OCI-LY1 (cell line): ENCODE data around the gene CEP104.

ENCODE experiments used
- H2AFZ ChIP-seq: fragments of 200-600 bp; sonication (generic), shearing (Covaris generic); 2 replicates; pipeline ENCODE4 v1.6.0; 2014; ENCODE audit warnings: antibody characterized with exemption, mild to moderate bottlenecking, low read length
- H3F3A ChIP-seq: fragments of 200-600 bp; sonication (generic), shearing (Covaris generic); 2 replicates; pipeline ENCODE4 v1.6.0; 2014; ENCODE audit warnings: mild to moderate bottlenecking, antibody characterized with exemption, low read length, moderate library complexity; ENCODE audit not compliant: insufficient read depth
- H3K27ac ChIP-seq: fragments of 200-600 bp; sonication (generic); 2 replicates; pipeline ENCODE4 v1.5.1; 2014; ENCODE audit warnings: low read length, mixed run types, mild to moderate bottlenecking, low read depth; ENCODE audit not compliant: poor library complexity, severe bottlenecking
- H3K27me3 ChIP-seq: fragments of 200-600 bp; sonication (generic); 2 replicates; pipeline ENCODE4 v1.6.0; 2014; ENCODE audit warnings: antibody characterized with exemption, mild to moderate bottlenecking, low read length, moderate library complexity; ENCODE audit not compliant: insufficient read depth
- H3K36me3 ChIP-seq: fragments of 200-600 bp; sonication (generic); 2 replicates; pipeline ENCODE4 v1.6.1; 2014; ENCODE audit warnings: mild to moderate bottlenecking, antibody characterized with exemption, low read length, moderate library complexity, mixed read lengths; ENCODE audit not compliant: insufficient read depth
- H3K4me1 ChIP-seq: fragments of 200-600 bp; sonication (generic); 2 replicates; pipeline ENCODE4 v1.5.1; 2014; ENCODE audit warnings: mild to moderate bottlenecking, low read length, moderate library complexity; ENCODE audit not compliant: insufficient read depth, severe bottlenecking
- H3K4me2 ChIP-seq: fragments of 200-600 bp; sonication (generic), shearing (Covaris generic); 2 replicates; pipeline ENCODE4 v1.6.1; 2014; ENCODE audit warnings: low read length
- H3K4me3 ChIP-seq: fragments of 200-600 bp; sonication (generic); 2 replicates; pipeline ENCODE4 v1.5.1; 2014; ENCODE audit warnings: low read length, low read depth, mild to moderate bottlenecking, mixed read lengths; ENCODE audit not compliant: poor library complexity, severe bottlenecking
- H3K79me2 ChIP-seq: fragments of 200-600 bp; shearing (Covaris generic); 2 replicates; pipeline ENCODE4 v1.6.1; 2016; ENCODE audit warnings: mixed run types, low read length, mixed read lengths; ENCODE audit not compliant: insufficient read depth
- H3K9ac ChIP-seq: fragments of 200-600 bp; sonication (generic), shearing (Covaris generic); 2 replicates; pipeline ENCODE4 v1.6.1; 2014; ENCODE audit warnings: mild to moderate bottlenecking, low read length, mixed read lengths
- H3K9me2 ChIP-seq: fragments of 200-600 bp; sonication (generic), shearing (Covaris generic); 2 replicates; pipeline ENCODE4 v1.6.1; 2014; ENCODE audit warnings: low read depth, mild to moderate bottlenecking, low read length, mixed read lengths
- H3K9me3 ChIP-seq: fragments of 200-600 bp; shearing (Covaris generic); 2 replicates; pipeline ENCODE4 v1.6.1; 2014; ENCODE audit warnings: low read length, mixed read lengths
- H4K20me1 ChIP-seq: fragments of 200-600 bp; sonication (generic), shearing (Covaris generic); 2 replicates; pipeline ENCODE4 v1.6.0; 2016; ENCODE audit warnings: mild to moderate bottlenecking, low read length; ENCODE audit not compliant: insufficient read depth
- CTCF ChIP-seq: fragments of 200-600 bp; sonication (generic), shearing (Covaris generic); IDR thresholded peaks from 2 replicates; pipeline ENCODE4 v1.5.1; 2017; ENCODE audit warnings: mild to moderate bottlenecking, antibody characterized with exemption, low read length, moderate library complexity, mixed read lengths
- EZH2 ChIP-seq: fragments of 200-600 bp; sonication (generic), shearing (Covaris generic); IDR thresholded peaks from 2 replicates; pipeline ENCODE4 v1.8.0; 2017; ENCODE audit warnings: borderline replicate concordance, mixed run types, mild to moderate bottlenecking, antibody characterized with exemption, low read length, moderate library complexity, mixed read lengths

Gene CEP104

GRCh38 chr1:3890389-3891328, 33.6 kb upstream of the CEP104 start:
- H3K4me3 ChIP-seq, result no peak overlapping the region
- H3K36me3 ChIP-seq, result peaks cover 66% of the 10 kb centered on the region
- H2AFZ ChIP-seq, result no peak overlapping the region
- H3K79me2 ChIP-seq, result peaks cover 5% of the 10 kb centered on the region; the same call in 1 of the 2 replicates
- no peak overlapping the region for H3K9ac ChIP-seq
- no peak for TF ChIP-seq EZH2
- no peak for TF ChIP-seq CTCF
- H4K20me1 ChIP-seq, result no peaks in the 10 kb centered on the region
- no peaks in the 10 kb centered on the region for H3K27me3 ChIP-seq
- no peaks in the 10 kb centered on the region for H3F3A ChIP-seq
- no peak overlapping the region for H3K27ac ChIP-seq
- no peak overlapping the region for H3K4me2 ChIP-seq
- H3K4me1 ChIP-seq, result peaks cover 8% of the 10 kb centered on the region
- H3K9me3 ChIP-seq, result no peaks in the 10 kb centered on the region
- H3K9me2 ChIP-seq, result no peaks in the 10 kb centered on the region

DNA sequence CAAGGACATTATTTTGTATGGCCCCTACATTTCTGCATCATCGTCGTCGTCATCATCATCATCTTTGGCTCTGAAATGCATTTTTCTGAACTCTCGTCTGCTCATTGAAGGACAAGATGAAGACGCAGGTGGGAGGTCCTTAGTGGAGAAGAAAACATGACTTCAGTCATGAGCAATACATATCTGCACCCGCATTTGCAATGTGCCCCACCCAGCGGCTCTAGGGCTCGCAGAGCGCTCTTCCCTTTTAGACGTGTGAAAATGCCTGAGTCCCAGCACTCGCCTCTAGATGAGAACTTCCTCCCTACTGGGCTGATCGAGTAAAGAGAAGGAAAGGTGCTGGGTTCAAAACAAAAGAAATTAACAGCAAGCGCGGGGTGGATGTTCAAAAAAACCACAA, 32.9 kb upstream of the CEP104 start:
- peaks cover 66% of the 10 kb centered on the region for H3K36me3 ChIP-seq
- no peaks in the 10 kb centered on the region for H4K20me1 ChIP-seq

DNA sequence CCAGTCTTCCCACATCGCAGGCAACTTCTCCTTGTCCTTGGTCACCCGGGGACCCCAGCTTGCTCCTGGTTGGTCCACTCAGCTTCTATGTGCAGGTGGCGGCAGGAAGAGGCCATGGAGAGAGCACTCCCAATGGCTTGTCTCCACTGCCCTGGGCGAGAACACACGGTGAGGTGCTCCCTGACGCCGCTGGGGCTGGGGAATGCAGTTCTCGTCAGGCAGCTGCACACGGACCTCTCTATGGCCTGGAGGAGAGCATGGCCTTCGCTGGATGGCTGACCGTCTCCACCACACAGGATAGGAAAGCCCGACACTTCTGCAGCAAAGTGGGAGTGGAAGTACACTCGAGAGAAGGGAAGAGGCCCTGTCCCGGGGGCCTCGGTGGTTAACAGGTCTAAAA, 31.3 kb upstream of the CEP104 start:
- Histone ChIP-seq H3K4me2 (no peak overlapping the region), H3F3A (no peaks in the 10 kb centered on the region), H3K9me2 (no peaks in the 10 kb centered on the region), H3K9me3 (no peaks in the 10 kb centered on the region), H2AFZ (no peak overlapping the region), H3K27me3 (no peaks in the 10 kb centered on the region), H3K27ac (no peak overlapping the region), H3K9ac (no peak overlapping the region), H3K79me2 (peaks cover 3% of the 10 kb centered on the region; the same call in 1 of the 2 replicates), H4K20me1 (no peaks in the 10 kb centered on the region), H3K36me3 (peaks cover 78% of the 10 kb centered on the region), H3K4me3 (no peak overlapping the region), H3K4me1 (peaks cover 6% of the 10 kb centered on the region)
- TF ChIP-seq CTCF, result no peak
- TF ChIP-seq EZH2, result no peak

More for the DNA sequence above, 32.9 kb upstream of the CEP104 start:
- no peaks in the 10 kb centered on the region for H3K9me3 ChIP-seq
- no peak overlapping the region for H2AFZ ChIP-seq
- H3K9me2 ChIP-seq, result no peaks in the 10 kb centered on the region
- H3K9ac ChIP-seq, result no peak overlapping the region
- H3K4me1 ChIP-seq, result peaks cover 8% of the 10 kb centered on the region
- no peaks in the 10 kb centered on the region for H3K27me3 ChIP-seq
- peaks cover 5% of the 10 kb centered on the region; the same call in 1 of the 2 replicates for H3K79me2 ChIP-seq
- no peak for TF ChIP-seq CTCF
- TF ChIP-seq EZH2, result no peak
- no peak overlapping the region for H3K4me2 ChIP-seq
- no peak overlapping the region for H3K27ac ChIP-seq
- H3K4me3 ChIP-seq, result no peak overlapping the region
- H3F3A ChIP-seq, result no peaks in the 10 kb centered on the region
